Activated naive CD8-positive, alpha-beta T cell treated with anti-CD3 and anti-CD28 coated beads, Interleukin-2, amount 50 U/mL, for 24 hours (primary cell): ENCODE data around the gene MICAL3.
"Not testable (repeated sequence)": the region's sequence is repeated elsewhere in the genome, so short reads cannot be mapped to it uniquely, and the experiment has no call there.

Source experiments
- ATAC-seq: fragments of 150-1000 bp; cut with Tn5 transposase; one replicate; pipeline ENCODE4 v1.10.0; 2021
- DNase-seq: peaks from one replicate; pipeline ENCODE4 v3.0.0; 2021
- H3K27ac Mint-ChIP-seq: one replicate; pipeline ENCODE4 v1.8.0; 2021; ENCODE audit warnings: mild to moderate bottlenecking, mixed read lengths
- H3K27me3 Mint-ChIP-seq: one replicate; pipeline ENCODE4 v1.8.0; 2021; ENCODE audit warnings: mixed read lengths
- H3K36me3 Mint-ChIP-seq: one replicate; pipeline ENCODE4 v1.8.0; 2021; ENCODE audit warnings: low read depth, mixed read lengths
- H3K4me1 Mint-ChIP-seq: one replicate; pipeline ENCODE4 v1.8.0; 2021; ENCODE audit warnings: mixed read lengths
- H3K4me3 Mint-ChIP-seq: one replicate; pipeline ENCODE4 v1.8.0; 2021; ENCODE audit warnings: mild to moderate bottlenecking, moderate library complexity, mixed read lengths
- H3K9me3 Mint-ChIP-seq: one replicate; pipeline ENCODE4 v1.8.0; 2021; ENCODE audit warnings: mixed read lengths

MICAL3 gene

GRCh38 chr22:18001040-18001893 is 23.1 kb downstream of the MICAL3 start:
- ATAC-seq = peak; percentile 77
- H3K9me3 Mint-ChIP-seq = no peaks in the 10 kb centered on the region
- H3K4me3 Mint-ChIP-seq = peak overlapping the region; percentile 92
- DNase-seq = peak; percentile 82
- H3K27me3 Mint-ChIP-seq = peaks cover 3% of the 10 kb centered on the region
- peaks cover 46% of the 10 kb centered on the region for H3K4me1 Mint-ChIP-seq
- peak overlapping the region; percentile 98 for H3K27ac Mint-ChIP-seq
- H3K36me3 Mint-ChIP-seq = peaks cover 1% of the 10 kb centered on the region

- no peaks in the 10 kb centered on the region for H3K9me3 Mint-ChIP-seq
- ATAC-seq (no peak), DNase-seq (peak; percentile 34)
- peak overlapping the region; percentile 80 for H3K4me3 Mint-ChIP-seq
- peak overlapping the region; percentile 66 for H3K27ac Mint-ChIP-seq
- peaks cover 1% of the 10 kb centered on the region for H3K36me3 Mint-ChIP-seq
- no peaks in the 10 kb centered on the region for H3K27me3 Mint-ChIP-seq
- peaks cover 52% of the 10 kb centered on the region for H3K4me1 Mint-ChIP-seq
These were observed 23.8 kb downstream of the MICAL3 start for GRCh38 chr22:18000441-18001039.

GRCh38 chr22:17999851-18000250 is 24.5 kb downstream of the MICAL3 start:
- ATAC-seq (no peak), DNase-seq (no peak)
- H3K36me3 Mint-ChIP-seq = peaks cover 1% of the 10 kb centered on the region
- H3K4me1 Mint-ChIP-seq = peaks cover 53% of the 10 kb centered on the region
- no peaks in the 10 kb centered on the region for H3K9me3 Mint-ChIP-seq
- peak overlapping the region; percentile 80 for H3K4me3 Mint-ChIP-seq
- no peaks in the 10 kb centered on the region for H3K27me3 Mint-ChIP-seq
- peak overlapping the region; percentile 66 for H3K27ac Mint-ChIP-seq

- H3K4me1 Mint-ChIP-seq = peaks cover 60% of the 10 kb centered on the region
- peak overlapping the region; percentile 80 for H3K4me3 Mint-ChIP-seq
- H3K27me3 Mint-ChIP-seq = no peaks in the 10 kb centered on the region
- ATAC-seq = no peak
- DNase-seq = no peak
- no peaks in the 10 kb centered on the region for H3K9me3 Mint-ChIP-seq
- H3K27ac Mint-ChIP-seq = no peak overlapping the region
- H3K36me3 Mint-ChIP-seq = peaks cover 1% of the 10 kb centered on the region
These were observed 25.4 kb downstream of the MICAL3 start for GRCh38 chr22:17998913-17999312.

- Mint-ChIP-seq H3K36me3 (peaks cover 1% of the 10 kb centered on the region), H3K9me3 (no peaks in the 10 kb centered on the region), H3K4me3 (peak overlapping the region; percentile 46), H3K27ac (peak overlapping the region; percentile 81), H3K27me3 (no peaks in the 10 kb centered on the region), H3K4me1 (peaks cover 60% of the 10 kb centered on the region)
- no peak for DNase-seq
- no peak for ATAC-seq
These were observed 26.9 kb downstream of the MICAL3 start for GRCh38 chr22:17997456-17997855.

GRCh38 chr22:17995256-17995655 is 29.1 kb downstream of the MICAL3 start:
- H3K9me3 Mint-ChIP-seq, ATAC-seq, H3K27me3 Mint-ChIP-seq, DNase-seq, H3K36me3 Mint-ChIP-seq, H3K4me3 Mint-ChIP-seq: not testable (repeated sequence)
- Mint-ChIP-seq H3K4me1 (peaks cover 56% of the 10 kb centered on the region), H3K27ac (peak overlapping the region; percentile 73)

- Mint-ChIP-seq H3K36me3 (no peaks in the 10 kb centered on the region), H3K27me3 (no peaks in the 10 kb centered on the region), H3K27ac (peak overlapping the region; percentile 73), H3K4me1 (peaks cover 49% of the 10 kb centered on the region), H3K4me3 (no peak overlapping the region), H3K9me3 (no peaks in the 10 kb centered on the region)
- DNase-seq = no peak
- no peak for ATAC-seq
These were observed 29.8 kb downstream of the MICAL3 start for GRCh38 chr22:17994424-17995108.

GRCh38 chr22:17992976-17993375 is 31.4 kb downstream of the MICAL3 start:
- not testable (repeated sequence) for H3K27me3 Mint-ChIP-seq, DNase-seq, H3K36me3 Mint-ChIP-seq, ATAC-seq, H3K27ac Mint-ChIP-seq, H3K4me3 Mint-ChIP-seq, H3K9me3 Mint-ChIP-seq
- peaks cover 51% of the 10 kb centered on the region for H3K4me1 Mint-ChIP-seq

GRCh38 chr22:17991992-17992391 is 32.4 kb downstream of the MICAL3 start:
- H3K36me3 Mint-ChIP-seq, H3K27me3 Mint-ChIP-seq, DNase-seq, H3K4me3 Mint-ChIP-seq, H3K27ac Mint-ChIP-seq, ATAC-seq, H3K9me3 Mint-ChIP-seq: not testable (repeated sequence)
- peaks cover 45% of the 10 kb centered on the region for H3K4me1 Mint-ChIP-seq

- Mint-ChIP-seq H3K9me3 (no peaks in the 10 kb centered on the region), H3K36me3 (no peaks in the 10 kb centered on the region), H3K27me3 (no peaks in the 10 kb centered on the region), H3K4me1 (peaks cover 35% of the 10 kb centered on the region), H3K27ac (no peak overlapping the region), H3K4me3 (no peak overlapping the region)
- ATAC-seq (no peak), DNase-seq (no peak)
These were observed 33.4 kb downstream of the MICAL3 start for GRCh38 chr22:17990942-17991341.

- no peak for DNase-seq
- Mint-ChIP-seq H3K36me3 (no peaks in the 10 kb centered on the region), H3K9me3 (no peaks in the 10 kb centered on the region), H3K27ac (no peak overlapping the region), H3K27me3 (no peaks in the 10 kb centered on the region), H3K4me3 (no peak overlapping the region), H3K4me1 (peaks cover 34% of the 10 kb centered on the region)
- no peak for ATAC-seq
These were observed 34.2 kb downstream of the MICAL3 start for GRCh38 chr22:17990147-17990546.

- no peak for ATAC-seq
- peaks cover 31% of the 10 kb centered on the region for H3K4me1 Mint-ChIP-seq
- no peaks in the 10 kb centered on the region for H3K27me3 Mint-ChIP-seq
These were observed 35.4 kb downstream of the MICAL3 start for GRCh38 chr22:17988800-17989513.

GRCh38 chr22:17985606-17986005 is 38.8 kb downstream of the MICAL3 start:
- DNase-seq (no peak), ATAC-seq (no peak)
- Mint-ChIP-seq H3K4me1 (peaks cover 45% of the 10 kb centered on the region), H3K4me3 (no peak overlapping the region), H3K27me3 (no peaks in the 10 kb centered on the region), H3K9me3 (no peaks in the 10 kb centered on the region), H3K36me3 (no peaks in the 10 kb centered on the region), H3K27ac (peak overlapping the region; percentile 40)

More at GRCh38 chr22:17988800-17989513, 35.4 kb downstream of the MICAL3 start:
- H3K27ac Mint-ChIP-seq = peak overlapping the region; percentile 50
- no peak for DNase-seq
- H3K4me3 Mint-ChIP-seq = no peak overlapping the region
- no peaks in the 10 kb centered on the region for H3K9me3 Mint-ChIP-seq
- H3K36me3 Mint-ChIP-seq = no peaks in the 10 kb centered on the region

- Mint-ChIP-seq H3K27ac (peak overlapping the region; percentile 40), H3K4me1 (peaks cover 50% of the 10 kb centered on the region)
- H3K27me3 Mint-ChIP-seq, ATAC-seq, H3K4me3 Mint-ChIP-seq, H3K9me3 Mint-ChIP-seq, H3K36me3 Mint-ChIP-seq, DNase-seq: not testable (repeated sequence)
These were observed 39.3 kb downstream of the MICAL3 start for GRCh38 chr22:17985071-17985470.
